CD4-positive, alpha-beta T cell treated with Interleukin-17A for 1 hour (primary cell): ENCODE measurements around the gene EXD3.

Experiments used
- DNase-seq: peaks from one replicate; pipeline ENCODE4 v3.0.0-alpha.2; 2020

Gene EXD3

DNA sequence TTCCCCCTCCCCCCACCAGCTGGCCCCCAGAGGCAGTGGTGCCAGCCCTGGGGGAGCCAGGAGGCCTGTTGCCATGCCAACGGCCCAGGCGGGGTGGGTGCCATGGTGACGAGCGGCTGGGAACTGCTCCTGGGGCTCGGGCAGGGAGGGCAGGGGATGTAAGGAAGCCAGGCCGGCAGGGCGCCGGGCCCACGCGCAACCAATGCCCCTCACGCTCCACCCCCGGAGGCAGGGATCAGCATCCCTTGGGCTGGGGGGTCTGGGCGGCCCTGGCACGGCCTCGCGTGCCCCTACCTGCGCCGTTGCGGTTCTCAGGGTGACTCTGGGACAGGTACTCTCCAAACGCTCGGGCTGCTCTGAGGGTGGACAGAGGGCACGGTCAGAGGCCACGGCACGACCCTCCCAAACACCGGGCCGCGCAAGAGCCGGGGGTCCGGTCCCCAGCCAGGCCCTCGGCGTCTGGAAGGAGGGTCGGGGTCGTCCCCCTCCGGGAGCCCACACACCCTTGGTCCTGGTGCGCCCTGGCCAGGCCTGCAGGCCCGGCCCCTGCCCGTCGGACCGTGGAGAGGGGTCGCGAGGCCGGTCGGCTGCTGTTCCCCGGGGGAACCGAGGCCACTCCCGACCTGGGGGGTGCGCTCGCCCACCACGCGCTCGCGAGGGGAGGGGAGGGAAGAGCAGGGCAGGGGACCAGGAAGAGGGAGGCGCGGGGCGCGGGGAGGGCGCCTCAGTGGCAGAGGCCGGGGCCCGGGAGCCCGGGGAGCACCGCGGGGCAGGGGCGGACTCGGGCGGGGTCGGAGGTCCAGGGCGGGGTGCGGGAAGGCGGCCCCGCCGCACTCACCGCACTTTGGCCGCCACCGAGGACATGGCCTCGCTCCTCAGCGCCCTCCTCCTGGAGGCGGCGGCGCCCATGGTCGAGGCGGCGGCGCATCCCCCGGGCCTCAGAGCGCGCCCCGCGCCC, 35.5 kb upstream of the EXD3 start:
- peak; percentile 26 for DNase-seq

DNA sequence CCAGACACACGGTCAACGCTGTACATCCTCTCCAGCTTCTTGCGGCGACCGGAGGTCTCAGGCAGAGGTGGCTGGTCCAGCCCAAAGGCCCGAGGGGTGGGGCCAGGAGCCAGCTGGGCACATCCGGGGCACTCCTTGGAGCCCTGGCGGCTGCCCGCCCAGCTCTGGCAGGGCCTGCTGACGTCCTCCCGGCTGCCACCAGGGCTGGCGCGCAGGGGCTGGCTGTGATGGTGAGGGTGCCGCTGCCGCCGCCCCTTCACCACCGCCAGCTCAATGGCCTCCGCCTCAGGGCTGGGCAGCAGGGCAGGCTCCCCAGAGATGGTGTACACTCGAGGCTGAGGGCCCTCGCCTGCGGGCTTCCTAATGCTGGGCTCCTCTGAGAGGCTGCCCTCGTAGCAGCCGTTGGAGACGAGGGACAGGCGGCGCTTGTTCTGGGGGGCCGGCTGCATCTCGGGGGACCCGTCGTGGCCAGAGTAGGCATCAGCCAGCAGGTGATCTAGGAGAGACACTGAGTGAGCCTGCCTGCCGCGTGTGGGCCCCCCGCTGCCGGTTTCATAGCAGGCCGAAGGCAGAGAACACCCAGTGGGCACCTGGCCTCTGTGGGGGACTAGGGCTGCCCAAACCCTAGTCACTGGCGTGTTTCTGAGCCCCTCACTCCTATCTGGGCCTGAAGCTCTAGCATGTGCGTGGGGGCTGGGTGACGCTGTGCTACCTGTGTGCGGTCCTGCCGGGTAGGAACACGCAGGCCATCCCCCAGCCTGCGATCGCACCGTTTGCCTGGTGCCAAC, 34.6 kb upstream of the EXD3 start:
- no peak for DNase-seq

DNA sequence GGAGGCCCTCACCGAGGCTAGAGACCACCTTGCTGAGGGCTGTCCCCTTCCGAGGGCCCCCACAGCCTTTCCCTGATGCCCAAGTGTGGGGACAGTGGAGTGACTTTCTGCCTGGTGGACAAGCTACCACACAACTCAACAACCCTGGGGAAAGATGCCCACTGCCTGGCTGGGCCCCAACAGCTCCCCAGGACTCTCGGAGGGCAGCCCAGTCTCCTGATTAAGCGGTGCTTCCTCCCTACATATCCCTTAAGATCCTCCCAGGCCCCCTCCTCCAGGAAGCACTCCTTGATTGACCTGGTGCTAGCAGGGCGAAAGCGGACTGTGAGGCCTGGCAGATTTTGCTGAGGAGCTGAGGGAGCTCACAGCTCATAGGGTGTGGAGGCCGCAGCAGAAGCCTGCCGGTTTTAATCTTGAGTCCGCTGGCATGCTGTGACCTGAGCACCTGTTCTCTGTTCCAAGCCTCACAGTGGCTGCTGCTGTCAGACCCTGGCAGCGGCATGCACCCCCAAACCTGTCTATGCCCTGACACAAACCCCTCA, 34.0 kb upstream of the EXD3 start:
- DNase-seq = no peak

DNA sequence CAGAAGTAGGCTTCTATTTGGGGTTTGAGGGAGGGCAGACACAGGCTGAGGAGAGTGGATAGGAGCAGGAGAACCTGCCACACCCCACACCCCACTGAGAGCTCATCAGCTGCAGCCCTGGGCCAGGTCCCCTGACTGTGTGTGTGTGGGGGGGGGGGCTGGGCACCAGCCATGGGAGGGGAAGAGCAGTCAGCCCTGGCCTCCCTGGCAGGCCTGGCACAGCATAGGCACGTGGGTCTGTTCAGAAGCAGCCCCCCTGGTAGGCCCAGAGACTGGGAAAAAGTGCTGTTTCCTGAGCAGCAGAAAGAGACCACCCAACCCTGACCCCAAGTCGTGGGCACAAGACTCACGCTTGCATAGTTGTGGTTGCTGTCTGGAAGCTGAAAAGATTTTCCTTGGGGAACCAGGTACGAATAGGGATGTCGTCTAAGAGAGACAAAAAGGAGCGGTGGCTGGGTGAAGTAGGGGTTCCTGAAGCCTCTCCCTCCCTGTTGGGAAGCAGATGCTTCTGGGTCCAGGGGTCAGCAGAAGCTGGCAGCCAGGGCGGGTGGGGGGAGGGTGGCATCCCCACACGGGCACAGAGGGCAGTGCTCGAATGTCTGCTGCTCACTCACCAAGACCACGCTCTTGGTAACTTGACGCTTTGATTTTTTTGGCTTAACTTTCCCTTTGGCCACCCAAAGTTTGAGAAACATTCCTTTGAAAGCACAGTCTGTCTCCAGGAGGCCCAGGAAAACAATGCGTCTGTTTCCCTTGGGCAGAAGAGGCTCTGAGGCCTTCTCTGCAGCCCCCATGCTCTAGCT, 33.3 kb upstream of the EXD3 start:
- no peak for DNase-seq

DNA sequence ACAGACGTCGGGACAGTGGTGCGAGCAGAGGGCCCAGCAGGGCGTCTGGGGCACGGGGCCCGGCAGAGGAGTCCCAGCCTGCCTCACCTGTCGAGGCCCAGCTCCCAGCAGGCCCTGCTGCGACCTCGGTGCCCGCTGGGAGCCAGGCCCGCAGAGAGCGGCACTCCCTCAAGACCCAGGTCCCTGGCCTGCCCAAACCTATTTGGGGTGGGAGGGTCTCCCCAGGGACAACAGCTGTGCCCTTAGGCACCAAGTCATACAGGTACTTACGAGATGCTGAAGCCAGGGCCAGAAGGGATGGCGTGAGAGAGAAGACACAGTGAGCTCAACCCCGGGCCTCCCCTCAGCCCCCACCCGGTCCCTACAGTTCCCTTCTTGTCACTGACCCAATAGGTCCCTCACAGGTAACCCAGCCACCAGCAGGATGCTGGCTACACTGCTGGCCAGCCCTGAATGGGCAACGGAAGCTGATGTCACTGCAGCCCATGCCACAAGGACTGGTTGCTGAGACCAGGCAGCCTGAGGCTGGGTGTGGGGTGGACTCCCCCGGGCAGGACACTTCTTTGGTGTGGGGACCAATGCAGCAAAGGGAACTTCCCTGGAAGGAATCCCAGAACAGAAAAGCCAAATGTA, 32.5 kb upstream of the EXD3 start:
- no peak for DNase-seq

DNA sequence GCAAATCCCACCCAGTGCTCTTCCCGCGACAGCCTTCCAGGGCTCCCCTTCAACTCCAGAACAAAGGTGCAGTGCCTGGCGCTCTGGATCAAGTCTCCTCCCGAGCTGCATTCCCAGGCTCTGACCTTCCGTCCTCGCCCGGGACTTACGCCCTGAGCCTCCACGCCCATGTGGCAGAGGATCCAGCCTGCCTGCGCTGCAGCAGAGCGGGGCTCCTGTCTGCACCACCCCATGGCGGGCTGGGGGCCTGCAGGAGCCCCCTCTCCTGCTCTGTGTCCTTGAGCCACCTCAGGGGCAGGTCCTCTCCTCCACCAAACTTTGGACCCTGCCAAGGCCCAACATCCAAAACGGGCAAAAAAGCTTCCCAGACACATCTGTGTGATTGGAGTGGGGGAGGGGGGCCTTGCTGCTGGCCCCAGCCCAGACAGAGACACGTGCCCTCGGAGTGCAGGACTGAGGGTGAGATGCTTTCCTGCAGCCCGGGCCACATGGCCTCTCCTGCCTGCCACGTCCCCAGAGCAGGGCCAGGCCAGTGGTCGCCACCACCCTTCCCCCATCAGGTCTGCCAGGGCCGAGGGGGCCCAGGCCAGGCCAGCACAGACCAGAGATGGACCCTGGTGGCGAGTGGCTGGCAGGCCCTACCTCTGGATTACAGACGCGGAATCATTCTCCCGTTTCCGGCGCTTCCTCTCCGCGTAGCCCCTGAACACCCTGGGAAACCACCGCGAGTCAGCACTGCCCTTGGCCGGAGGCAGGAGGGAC, 31.8 kb upstream of the EXD3 start:
- no peak for DNase-seq

DNA sequence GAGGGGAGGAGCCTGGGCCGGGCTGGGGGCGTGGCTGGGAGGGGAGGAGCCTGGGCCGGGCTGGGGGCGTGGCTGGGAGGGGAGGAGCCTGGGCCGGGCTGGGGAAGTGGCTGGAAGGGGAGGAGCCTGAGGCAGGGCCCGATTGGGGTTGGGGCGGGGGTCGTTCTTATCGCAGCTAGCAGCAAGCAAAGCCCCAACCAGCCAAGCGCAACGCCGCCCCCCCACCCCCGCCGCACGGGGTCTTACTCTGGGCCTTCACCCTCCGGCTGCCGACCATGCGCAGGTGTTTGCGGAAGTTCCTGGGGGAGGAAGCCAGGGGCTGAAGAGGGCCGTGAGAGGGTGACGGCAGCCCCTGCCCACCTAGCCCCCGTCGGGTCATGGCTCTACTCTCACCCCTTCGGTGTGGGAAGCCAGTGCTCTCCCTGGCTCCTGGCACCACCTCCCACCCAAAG, 31.2 kb upstream of the EXD3 start:
- DNase-seq = peak; percentile 47

DNA sequence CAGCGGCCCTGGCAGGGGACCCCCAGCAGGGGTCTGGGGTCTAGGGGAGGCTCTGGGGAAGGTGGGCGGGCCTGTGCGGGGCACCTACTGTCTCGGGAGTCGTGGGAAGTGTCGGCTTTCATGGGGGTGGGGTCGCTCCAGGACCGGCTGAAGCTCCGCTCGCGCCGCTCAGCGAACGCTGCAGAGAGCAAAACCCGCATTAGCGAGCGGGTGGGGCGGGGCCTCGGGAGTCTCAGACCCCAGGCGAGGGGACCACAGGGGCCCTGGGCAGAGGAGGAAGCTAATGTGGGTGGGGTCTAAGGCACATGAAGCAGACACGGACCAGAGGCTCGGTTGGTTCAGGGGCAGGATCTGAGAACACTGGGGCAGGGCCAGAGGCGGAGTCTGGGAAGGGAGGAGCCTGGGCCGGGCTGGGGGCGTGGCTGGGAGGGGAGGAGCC, 30.7 kb upstream of the EXD3 start:
- DNase-seq = peak; percentile 65

DNA sequence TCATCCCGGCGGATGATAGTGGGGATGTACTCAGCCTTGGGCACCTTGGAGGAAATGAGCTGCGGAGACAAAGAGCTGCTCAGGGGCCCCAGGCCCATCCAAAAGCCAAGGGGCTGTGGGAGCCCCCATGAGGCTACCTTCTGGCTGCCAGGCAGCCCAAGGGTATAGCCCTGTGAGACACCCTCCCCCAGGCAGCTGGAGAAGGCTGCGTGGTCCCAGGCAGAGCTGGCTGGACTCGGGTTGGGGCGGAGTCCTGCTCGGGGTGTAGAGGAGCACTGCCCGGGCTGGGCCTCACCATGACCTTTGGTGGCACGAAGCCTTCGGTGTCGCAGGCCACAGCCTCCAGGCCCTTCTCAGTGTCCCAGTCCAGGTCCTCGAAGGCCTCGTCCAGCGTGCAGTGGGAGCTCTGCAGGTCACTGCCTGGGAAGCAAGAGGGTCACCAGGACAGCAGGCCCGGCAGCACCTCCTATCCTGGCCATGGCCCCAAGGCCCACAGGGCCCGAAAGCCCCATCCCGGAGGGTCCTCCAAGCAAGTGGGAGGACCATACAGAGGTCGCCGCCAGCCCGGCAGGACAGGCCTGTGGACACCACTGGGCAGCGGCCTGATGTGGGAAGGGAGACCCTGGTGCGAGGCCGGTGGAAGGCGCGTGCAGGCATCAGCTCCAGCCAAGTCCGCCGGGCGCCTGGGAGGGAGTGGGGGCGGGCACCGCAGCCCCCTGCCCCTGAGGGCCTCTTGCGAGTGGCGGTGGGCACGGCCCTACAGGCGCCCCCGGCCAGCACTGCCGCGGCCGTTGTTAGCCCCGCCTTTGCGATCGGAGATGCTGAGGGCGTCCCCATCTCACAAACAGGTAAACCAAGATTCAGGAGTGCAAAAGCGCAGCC, 30.0 kb upstream of the EXD3 start:
- DNase-seq = no peak

DNA sequence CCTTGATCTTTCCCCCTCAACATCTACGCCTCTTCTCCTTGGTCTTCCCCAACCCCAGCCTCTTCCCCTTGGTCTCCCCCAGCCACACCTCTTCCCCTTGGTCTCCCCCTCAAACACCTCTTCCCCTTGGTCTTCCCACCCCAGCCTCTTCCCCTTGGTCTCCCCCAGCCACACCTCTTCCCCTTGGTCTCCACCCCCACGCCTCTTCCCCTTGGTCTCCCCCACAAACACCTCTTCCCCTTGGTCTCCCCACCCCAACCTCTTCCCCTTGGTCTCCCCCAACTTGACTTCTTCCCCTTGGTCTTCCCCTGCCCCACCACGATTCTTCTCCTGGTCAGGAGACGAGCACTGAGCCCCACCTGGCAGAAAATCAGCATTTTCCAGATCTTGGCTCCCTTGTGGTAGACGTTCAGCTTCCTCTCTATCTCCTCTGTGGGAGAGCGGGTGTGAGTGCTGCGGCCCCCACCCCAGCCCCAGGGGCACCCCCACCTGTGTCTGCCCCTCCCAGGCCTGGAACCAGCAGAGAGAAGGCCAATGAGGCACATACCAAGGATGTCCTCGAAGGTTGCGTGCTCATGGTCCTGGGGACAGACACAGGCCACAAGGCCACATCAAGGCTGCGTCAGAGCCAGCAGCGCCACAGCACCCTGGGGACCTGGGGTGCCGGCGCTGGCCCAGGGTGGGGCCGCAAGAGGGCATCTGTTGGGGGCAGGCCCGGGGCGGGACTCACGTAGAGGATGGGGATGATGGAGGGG, 29.2 kb upstream of the EXD3 start:
- DNase-seq = peak; percentile 34

DNA sequence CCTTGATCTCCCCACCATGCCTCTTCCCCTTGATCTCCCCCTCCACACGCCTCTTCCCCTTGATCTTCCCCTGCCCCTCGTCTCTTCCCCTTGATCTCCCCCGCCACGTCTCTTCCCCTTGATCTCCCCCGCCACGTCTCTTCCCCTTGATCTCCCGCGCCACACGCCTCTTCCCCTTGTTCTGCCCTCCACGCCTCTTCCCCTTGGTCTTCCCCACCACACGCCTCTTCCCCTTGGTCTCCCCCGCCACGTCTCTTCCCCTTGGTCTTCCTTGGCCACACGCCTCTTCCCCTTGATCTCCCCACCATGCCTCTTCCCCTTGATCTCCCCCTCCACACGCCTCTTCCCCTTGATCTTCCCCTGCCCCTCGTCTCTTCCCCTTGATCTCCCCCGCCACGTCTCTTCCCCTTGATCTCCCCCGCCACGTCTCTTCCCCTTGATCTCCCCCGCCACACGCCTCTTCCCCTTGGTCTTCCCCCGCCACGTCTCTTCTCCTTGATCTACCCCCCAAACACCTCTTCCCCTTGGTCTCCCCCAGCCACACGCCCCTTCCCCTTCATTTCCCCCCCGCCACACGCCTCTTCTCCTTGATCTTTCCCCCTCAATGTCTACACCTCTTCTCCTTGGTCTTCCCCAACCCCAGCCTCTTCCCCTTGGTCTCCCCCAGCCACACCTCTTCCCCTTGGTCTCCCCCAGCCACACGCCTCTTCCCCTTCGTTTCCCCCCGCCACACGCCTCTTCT, 28.5 kb upstream of the EXD3 start:
- peak; percentile 42 for DNase-seq

DNA sequence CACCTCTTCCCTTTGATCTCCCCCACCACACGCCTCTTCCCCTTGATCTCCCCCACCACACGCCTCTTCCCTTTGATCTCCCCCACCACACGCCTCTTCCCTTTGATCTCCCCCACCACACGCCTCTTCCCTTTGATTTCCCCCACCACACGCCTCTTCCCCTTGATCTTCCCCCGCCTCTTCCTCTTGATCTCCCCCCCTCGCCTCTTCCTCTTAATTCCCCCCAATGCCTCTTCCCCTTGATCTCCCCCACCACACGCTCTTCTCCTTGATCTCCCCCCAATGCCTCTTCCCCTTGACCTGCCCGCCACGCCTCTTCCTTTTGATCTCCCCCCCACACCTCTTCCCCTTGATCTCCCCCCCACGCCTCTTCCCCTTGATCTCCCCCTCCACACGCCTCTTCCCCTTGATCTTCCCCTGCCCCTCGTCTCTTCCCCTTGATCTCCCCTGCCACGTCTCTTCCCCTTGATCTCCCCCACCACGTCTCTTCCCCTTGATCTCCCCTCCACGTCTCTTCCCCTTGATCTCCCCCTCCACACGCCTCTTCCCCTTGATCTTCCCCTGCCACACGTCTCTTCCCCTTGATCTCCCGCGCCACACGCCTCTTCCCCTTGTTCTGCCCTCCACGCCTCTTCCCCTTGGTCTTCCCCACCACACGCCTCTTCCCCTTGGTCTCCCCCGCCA, 27.7 kb upstream of the EXD3 start:
- peak; percentile 83 for DNase-seq

DNA sequence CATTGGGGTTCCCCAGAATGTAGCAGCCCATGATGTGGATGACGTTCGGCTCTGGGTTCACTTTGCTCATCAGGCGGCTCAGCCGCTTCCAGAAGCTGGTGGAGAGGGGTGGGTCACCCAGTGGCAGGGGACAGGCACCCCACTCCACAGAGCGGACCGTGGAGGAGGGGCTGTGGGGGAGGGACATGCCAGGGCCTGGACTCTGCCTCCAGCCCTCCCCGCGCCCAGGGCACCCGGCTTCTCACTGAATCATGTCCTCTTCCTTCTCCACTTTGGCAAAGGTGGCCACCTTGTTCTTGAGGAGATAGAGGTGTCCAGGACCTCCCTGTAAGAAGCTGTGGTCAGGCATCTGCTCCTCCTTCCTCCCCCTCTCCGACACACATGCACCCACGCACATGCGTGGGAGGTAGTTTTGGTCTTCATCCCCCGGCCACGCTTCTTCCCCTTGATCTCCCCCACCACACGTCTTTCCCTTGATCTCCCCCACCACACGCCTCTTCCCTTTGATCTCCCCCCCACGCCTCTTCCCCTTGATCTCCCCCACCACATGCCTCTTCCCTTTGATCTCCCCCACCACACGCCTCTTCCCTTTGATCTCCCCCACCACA, 27.1 kb upstream of the EXD3 start:
- no peak for DNase-seq

DNA sequence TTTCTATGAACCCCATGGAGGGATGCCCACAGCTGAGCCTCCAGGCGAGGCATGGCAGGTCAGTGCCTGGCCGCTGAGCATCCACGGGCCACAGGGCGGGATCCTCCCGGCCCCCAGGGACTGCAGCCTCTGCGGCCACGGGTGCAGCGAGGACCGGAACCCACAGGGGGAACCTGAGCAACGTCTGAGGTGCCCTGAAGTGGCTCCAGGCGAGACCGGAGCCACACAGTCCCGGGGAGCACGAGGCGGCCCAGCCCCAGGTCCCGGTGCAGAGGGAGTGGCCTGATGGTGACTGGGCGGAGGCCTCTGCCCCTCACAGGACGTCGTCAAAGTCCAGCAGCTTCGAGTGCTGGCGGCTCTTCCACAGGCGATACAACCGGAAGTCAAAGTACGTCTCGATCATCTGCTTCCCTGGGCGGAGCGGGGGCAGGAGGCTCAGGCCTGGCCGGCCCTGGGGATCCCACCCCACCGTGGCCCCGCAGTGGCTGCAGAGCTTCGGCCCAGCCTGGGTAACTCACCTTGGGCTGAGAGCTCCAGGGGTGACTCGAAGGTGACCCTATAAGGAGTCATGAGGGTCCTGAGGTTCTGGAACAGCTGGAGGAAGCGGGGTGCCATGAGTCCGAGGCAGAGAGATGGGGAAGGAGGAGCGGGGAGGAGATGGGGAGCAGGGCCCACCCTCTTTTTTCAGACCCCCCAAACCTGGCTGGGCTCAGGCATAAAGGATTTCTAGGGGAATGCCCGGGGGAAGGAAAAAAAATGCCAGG, 26.3 kb upstream of the EXD3 start:
- no peak for DNase-seq

DNA sequence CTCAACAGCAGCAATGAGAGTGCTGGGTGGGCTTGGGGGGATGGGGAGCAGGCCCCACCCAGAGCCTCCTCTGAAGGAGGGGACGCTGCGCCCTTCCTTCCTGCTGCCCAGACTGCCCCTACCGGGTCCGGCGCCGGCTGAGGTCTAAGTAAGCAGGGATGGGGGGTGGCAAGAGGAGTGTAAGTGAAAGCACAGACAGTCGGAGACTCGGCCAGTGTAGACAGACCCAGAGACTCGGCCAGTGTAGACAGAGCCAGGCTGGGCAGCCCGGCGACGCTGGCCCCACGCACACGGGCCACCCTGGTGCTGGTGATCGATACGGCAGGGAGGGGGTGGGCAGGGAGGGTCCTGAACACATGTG, 25.6 kb upstream of the EXD3 start:
- no peak for DNase-seq

DNA sequence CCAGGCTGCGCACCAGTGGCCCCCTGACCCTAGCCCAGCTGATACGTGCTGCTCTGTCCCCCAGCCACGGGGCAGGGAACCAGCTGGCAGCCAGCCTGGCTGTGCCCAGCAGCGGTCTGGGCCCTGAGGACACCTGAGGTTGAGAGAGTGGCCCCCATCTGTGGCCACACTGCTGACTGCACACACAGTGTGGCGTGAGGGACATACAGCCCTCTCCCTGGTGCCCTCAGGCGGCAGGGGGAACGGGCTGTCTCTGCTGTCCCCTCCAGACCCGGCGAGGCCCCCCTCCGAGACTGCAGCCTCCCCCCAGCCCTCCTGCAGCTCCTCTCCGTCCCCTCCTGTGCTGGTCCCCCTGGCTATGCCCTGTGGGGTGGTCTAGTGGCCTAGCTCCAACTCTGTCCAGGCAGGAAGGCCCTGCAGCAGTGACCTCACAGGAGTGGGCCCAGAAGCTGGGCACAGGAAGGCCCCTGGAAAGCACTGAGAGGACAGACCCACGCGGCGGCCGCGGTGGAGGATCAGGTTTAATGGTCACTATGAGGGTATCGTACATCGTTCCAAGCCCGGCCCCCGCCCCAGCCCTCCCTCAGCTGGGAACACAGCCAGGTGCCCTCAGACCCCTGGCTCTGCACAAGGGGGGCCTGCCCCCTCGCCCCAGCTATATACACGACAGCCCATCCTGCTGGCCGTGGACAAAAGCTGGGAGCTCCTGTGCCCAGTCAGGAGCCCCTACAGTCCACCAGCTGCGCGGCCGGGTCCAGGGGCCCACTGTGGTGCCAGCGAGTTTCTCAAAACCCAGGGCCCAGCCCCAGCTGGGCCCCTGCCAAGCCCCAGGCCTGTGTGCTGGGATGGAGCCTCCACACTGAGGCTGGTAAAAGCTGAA, 25.0 kb upstream of the EXD3 start:
- DNase-seq = no peak
